HepG2 (cell line): Measurements from ENCODE around the gene RSRC2. TPM values are rescaled to one million over a fixed set of nuclear protein-coding genes. Genes with fewer than 3 reads are reported as not detected.

ENCODE experiments used
- ELF4 ChIP-seq: sonication (generic); formaldehyde crosslinking; IDR thresholded peaks from 2 replicates; pipeline ENCODE4 v1.5.0; 2020; ENCODE audit warnings: missing genetic modification reagents, mild to moderate bottlenecking, moderate library complexity, borderline replicate concordance
- HNF1A ChIP-seq, 2 experiments: sonication (generic) in 1 of 2; formaldehyde crosslinking in 1 of 2; IDR thresholded peaks; 2 replicates each; pipeline versions ENCODE4 v1.4.0 to v1.6.1; 2016 to 2020; ENCODE audit warnings: borderline replicate concordance in 1 of 2, low read depth in 1 of 2, mild to moderate bottlenecking in 1 of 2, missing genetic modification reagents in 1 of 2
- HNRNPLL ChIP-seq: fragments of 200-400 bp; formaldehyde crosslinking; IDR thresholded peaks from 2 replicates; pipeline ENCODE4 v1.6.1; 2017; ENCODE audit warnings: mild to moderate bottlenecking, low read depth, low read length; ENCODE audit not compliant: poor library complexity, severe bottlenecking
- ZNF605 ChIP-seq: sonication (generic); formaldehyde crosslinking; IDR thresholded peaks from 2 replicates; pipeline ENCODE4 v1.8.0; 2022; ENCODE audit warnings: mild to moderate bottlenecking, missing genetic modification reagents
- ZNF784 ChIP-seq: sonication (generic); formaldehyde crosslinking; IDR thresholded peaks from 2 replicates; pipeline ENCODE4 v1.5.1; 2020; ENCODE audit warnings: missing genetic modification reagents, mild to moderate bottlenecking, borderline replicate concordance
- ZNF839 ChIP-seq: sonication (generic); formaldehyde crosslinking; IDR thresholded peaks from 2 replicates; pipeline ENCODE4 v1.4.0; 2020; ENCODE audit warnings: missing genetic modification reagents, mild to moderate bottlenecking, borderline replicate concordance
- polyA plus RNA-seq, 8 experiments: library from polyadenylated mRNA; depleted of rRNA in 3 of 8; stranded (reverse) in 7 of 8; unstranded in 1 of 8; fragments of >200 nt; fragmentation: Illumina TruSeq in 4 of 8; extraction: Trizol in 4 of 8; gene quantifications; 2 replicates each; pipeline versions ENCODE4 v1.2.1 to v1.2.3, GENCODE V29; 2011 to 2016; ENCODE audit warnings: low read depth in 4 of 8, missing spikeins in 1 of 8, mixed read lengths in 1 of 8; ENCODE audit not compliant: insufficient read depth in 1 of 8
- total RNA-seq, 5 experiments: library from RNA; depleted of rRNA; stranded (reverse); fragments of >200 nt; fragmentation: Illumina TruSeq; extraction: Trizol; gene quantifications; 2 replicates each; pipeline ENCODE4 v1.2.3, GENCODE V29; 2016; ENCODE audit warnings: low read depth in 1 of 5
- TF ChIP-seq, protein P1 (sequence below): sonication (generic); formaldehyde crosslinking; IDR thresholded peaks from 2 replicates; pipeline ENCODE4 v1.5.1; 2020; ENCODE audit warnings: mild to moderate bottlenecking, missing genetic modification reagents, moderate library complexity
- TF ChIP-seq, protein P2 (sequence below), 2 experiments: sonication (generic) in 1 of 2; formaldehyde crosslinking in 1 of 2; IDR thresholded peaks; 2 replicates each; pipeline versions ENCODE4 v1.4.0 to v1.6.1; 2018 to 2020; ENCODE audit warnings: missing genetic modification reagents in 2 of 2, borderline replicate concordance in 1 of 2, low read depth in 1 of 2, mild to moderate bottlenecking in 1 of 2, missing biosample characterization in 1 of 2
- TF ChIP-seq, protein P3 (sequence below): sonication (generic); formaldehyde crosslinking; IDR thresholded peaks from 2 replicates; pipeline ENCODE4 v1.5.1; 2020; ENCODE audit warnings: missing genetic modification reagents, mild to moderate bottlenecking, borderline replicate concordance
- TF ChIP-seq, protein P4 (sequence below): sonication (generic); formaldehyde crosslinking; IDR thresholded peaks from 2 replicates; pipeline ENCODE4 v1.4.0; 2020; ENCODE audit warnings: mild to moderate bottlenecking, missing genetic modification reagents

The RSRC2 gene
- total and polyA plus RNA-seq, 2 of the 13 experiments (the other 11 are each of a cell fraction or from before 2014, with no cell fraction given): 31.4 to 77.8 TPM

DNA sequence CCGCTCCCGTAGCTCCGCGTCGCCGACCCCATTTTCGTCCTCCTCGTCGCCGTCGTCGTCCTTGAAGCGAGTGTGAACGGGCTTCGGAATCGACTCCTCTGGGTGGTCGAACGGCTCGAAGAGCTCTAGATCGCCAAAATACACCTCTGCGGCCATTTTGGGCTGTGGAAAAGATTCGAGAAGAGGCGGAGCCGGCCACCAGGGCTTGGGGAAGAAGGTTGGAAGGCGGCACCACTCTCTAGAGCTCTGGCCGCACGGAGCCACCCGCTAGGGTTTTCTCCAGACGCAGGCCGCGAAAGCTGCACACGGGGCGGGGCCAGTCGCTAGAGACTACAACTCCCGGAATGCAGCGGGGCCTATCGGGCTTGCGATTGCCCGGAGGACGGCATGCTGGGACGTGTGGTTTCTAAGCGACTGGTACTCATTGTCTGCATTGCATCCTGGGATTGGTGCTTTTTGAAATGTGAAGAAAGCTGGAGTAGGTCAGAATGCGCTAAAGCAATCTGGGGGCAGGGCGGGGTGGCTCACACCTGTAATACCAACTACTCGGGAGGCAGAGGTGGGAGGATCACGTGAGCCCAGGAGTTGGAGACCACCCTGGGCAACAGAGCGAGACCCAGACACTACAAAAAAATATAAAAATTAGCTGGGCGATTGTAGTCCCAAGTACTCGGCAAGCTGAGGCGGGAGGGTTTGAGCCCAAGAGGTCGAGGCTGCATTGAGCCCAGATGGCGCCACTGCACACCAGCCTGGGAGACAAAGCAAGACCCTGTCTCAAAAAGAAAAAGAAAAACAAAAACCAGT, 25.8 kb downstream of the RSRC2 start, which contains the start of gene ZCCHC8 (continued):
- TF ChIP-seq, protein P1, sequence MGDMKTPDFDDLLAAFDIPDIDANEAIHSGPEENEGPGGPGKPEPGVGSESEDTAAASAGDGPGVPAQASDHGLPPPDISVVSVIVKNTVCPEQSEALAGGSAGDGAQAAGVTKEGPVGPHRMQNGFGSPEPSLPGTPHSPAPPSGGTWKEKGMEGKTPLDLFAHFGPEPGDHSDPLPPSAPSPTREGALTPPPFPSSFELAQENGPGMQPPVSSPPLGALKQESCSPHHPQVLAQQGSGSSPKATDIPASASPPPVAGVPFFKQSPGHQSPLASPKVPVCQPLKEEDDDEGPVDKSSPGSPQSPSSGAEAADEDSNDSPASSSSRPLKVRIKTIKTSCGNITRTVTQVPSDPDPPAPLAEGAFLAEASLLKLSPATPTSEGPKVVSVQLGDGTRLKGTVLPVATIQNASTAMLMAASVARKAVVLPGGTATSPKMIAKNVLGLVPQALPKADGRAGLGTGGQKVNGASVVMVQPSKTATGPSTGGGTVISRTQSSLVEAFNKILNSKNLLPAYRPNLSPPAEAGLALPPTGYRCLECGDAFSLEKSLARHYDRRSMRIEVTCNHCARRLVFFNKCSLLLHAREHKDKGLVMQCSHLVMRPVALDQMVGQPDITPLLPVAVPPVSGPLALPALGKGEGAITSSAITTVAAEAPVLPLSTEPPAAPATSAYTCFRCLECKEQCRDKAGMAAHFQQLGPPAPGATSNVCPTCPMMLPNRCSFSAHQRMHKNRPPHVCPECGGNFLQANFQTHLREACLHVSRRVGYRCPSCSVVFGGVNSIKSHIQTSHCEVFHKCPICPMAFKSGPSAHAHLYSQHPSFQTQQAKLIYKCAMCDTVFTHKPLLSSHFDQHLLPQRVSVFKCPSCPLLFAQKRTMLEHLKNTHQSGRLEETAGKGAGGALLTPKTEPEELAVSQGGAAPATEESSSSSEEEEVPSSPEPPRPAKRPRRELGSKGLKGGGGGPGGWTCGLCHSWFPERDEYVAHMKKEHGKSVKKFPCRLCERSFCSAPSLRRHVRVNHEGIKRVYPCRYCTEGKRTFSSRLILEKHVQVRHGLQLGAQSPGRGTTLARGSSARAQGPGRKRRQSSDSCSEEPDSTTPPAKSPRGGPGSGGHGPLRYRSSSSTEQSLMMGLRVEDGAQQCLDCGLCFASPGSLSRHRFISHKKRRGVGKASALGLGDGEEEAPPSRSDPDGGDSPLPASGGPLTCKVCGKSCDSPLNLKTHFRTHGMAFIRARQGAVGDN (CRISPR knock-in tag): peak; percentile 93
- TF ChIP-seq, protein P2, sequence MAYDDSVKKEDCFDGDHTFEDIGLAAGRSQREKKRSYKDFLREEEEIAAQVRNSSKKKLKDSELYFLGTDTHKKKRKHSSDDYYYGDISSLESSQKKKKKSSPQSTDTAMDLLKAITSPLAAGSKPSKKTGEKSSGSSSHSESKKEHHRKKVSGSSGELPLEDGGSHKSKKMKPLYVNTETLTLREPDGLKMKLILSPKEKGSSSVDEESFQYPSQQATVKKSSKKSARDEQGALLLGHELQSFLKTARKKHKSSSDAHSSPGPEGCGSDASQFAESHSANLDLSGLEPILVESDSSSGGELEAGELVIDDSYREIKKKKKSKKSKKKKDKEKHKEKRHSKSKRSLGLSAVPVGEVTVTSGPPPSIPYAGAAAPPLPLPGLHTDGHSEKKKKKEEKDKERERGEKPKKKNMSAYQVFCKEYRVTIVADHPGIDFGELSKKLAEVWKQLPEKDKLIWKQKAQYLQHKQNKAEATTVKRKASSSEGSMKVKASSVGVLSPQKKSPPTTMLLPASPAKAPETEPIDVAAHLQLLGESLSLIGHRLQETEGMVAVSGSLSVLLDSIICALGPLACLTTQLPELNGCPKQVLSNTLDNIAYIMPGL (CRISPR knock-in tag; IDR thresholded peaks at IDR 0.05; ENCODE audit: borderline replicate concordance in 1 of 2, low read depth in 1 of 2): peak in 1 of 2 experiments; percentile 85
- TF ChIP-seq, protein P3, sequence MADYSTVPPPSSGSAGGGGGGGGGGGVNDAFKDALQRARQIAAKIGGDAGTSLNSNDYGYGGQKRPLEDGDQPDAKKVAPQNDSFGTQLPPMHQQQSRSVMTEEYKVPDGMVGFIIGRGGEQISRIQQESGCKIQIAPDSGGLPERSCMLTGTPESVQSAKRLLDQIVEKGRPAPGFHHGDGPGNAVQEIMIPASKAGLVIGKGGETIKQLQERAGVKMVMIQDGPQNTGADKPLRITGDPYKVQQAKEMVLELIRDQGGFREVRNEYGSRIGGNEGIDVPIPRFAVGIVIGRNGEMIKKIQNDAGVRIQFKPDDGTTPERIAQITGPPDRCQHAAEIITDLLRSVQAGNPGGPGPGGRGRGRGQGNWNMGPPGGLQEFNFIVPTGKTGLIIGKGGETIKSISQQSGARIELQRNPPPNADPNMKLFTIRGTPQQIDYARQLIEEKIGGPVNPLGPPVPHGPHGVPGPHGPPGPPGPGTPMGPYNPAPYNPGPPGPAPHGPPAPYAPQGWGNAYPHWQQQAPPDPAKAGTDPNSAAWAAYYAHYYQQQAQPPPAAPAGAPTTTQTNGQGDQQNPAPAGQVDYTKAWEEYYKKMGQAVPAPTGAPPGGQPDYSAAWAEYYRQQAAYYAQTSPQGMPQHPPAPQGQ (CRISPR knock-in tag): no peak
- TF ChIP-seq ZNF784 (peak; percentile 82; the same call in 1 of the 2 replicates), ELF4 (CRISPR knock-in tag) (0 out of 2 replicates have a peak, but pooled peaks have one; percentile 57), ZNF839 (CRISPR knock-in tag) (0 out of 2 replicates have a peak, but pooled peaks have one; percentile 67), ZNF605 (CRISPR knock-in tag) (peak; percentile 71; the same call in 1 of the 2 replicates), HNRNPLL (peak; percentile 70), HNF1A (IDR thresholded peaks at IDR 0.05; ENCODE audit: low read depth) (0 out of 2 replicates have a peak, but pooled peaks have one; percentile 31), HNF1A (CRISPR knock-in tag; IDR thresholded peaks at IDR 0.05; ENCODE audit: borderline replicate concordance) (peak; percentile 67; the same call in 1 of the 2 replicates)
- TF ChIP-seq, protein P4, sequence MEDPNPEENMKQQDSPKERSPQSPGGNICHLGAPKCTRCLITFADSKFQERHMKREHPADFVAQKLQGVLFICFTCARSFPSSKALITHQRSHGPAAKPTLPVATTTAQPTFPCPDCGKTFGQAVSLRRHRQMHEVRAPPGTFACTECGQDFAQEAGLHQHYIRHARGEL (CRISPR knock-in tag): no peak
